IPS-18c (cell line): ENCODE results near the gene HTR1E.

ENCODE experiments used
- H3K4me3 ChIP-seq: 2 replicates; pipeline ENCODE4 v1.7.0; 2013; ENCODE audit warnings: low read depth, mild to moderate bottlenecking, low read length, moderate library complexity; ENCODE audit not compliant: insufficient read depth
- H3K9me3 ChIP-seq: one replicate; pipeline ENCODE4 v1.6.1; 2013; ENCODE audit warnings: mild to moderate bottlenecking, low read length, moderate library complexity; ENCODE audit not compliant: control insufficient read depth, insufficient read depth

Gene HTR1E

DNA sequence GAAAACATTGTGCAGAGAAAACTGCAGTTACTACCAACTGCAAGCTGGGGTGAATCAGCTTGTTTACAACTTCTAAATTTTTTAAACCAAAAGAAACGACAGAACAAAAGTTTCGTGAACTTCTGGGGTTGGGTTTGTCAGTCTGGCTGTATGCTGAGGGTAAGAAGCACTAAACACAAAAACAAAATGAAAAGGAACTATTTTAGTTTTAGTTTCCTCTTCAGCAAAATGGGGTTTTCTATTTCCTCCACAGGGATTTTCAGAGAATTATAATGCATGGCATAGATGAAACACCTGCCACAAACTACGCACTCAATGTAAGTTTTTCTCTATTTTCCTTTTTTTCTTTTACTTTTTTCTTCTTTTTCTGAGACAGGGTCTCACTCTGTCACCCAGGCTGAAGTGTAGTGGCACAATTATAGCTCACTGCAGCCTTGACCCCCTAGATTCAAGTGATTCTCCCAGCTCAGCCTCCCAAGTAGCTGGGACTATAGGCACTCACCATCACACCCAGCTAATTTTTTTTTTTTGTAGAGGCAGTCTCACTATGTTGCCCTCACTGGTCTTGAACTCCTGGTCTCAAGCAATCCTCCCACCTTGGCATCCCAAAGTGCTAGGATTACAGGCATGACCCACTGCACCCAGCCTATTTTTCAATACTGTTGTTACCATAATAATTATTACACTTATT, 117.0 kb downstream of the HTR1E start:
- Histone ChIP-seq H3K4me3 (no peak overlapping the region), H3K9me3 (no peaks in the 10 kb centered on the region)

DNA sequence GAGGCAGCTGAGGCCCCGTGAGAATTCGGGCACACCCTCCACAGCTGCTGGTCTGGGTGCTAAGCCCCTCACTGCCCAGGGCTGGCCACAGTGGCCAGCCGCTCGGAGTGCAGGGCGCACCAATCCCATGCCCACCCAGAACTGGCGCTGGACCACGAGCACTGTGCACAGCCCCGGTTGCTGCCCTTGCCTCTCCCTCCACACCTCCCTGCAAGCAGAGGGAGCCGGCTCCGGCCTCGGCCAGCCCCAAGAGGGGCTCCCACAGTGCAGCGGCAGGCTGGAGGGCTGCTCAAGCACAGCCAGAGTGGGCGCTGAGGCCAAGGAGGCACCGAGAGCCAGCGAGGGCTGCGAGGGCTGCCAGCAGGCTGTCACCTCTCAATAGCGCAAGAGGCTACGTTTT, 122.6 kb downstream of the HTR1E start:
- Histone ChIP-seq H3K9me3 (no peaks in the 10 kb centered on the region), H3K4me3 (no peak overlapping the region)

DNA sequence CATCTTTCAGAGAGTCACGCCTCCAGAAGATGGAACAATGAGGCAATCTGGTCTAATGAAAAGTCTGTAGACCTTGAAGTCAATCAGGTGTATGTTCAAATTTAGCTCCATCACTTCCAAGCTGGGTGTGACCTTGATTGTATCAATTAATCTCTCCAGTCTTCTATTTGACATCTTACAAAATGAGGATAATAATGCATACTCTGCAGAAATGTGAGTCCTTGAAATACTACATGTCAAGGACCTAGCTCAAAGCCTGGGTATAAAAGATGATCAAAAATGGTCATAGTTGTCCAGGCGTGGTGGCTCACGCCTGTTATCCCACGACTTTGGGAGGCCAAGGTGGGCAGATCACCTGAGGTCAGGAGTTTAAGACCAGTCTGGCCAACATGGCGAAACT, 127.8 kb downstream of the HTR1E start:
- no peak overlapping the region for H3K4me3 ChIP-seq
- H3K9me3 ChIP-seq, result no peaks in the 10 kb centered on the region
